HG02610 (cell line): ENCODE measurements around the gene UNC13C.

Experiments used
- ATAC-seq: cut with Tn5 transposase; IDR thresholded peaks from one replicate; pipeline ENCODE4 v1.9.1; 2021; ENCODE audit warnings: mild to moderate bottlenecking, moderate library complexity; ENCODE audit not compliant: unreplicated experiment

UNC13C gene

DNA sequence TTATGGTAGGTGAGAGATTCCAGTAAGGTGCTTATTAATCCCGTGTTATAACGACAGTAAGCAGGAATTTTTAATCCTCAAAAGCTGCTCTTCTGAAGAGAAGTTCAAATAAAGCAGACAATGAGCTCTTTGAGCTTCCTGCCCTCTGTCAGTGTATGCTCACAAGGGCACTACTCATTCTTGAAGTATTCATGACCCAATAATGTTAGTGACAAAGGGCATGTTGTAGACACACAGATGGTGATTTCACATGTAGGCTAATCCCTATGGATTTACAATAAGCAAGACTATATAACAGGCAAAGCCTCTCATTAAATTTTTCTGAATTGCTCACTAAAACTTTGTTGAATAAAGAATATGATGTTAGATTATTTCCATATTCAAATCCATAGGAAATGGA lies 639.9 kb downstream of the UNC13C start:
- ATAC-seq: no peak

DNA sequence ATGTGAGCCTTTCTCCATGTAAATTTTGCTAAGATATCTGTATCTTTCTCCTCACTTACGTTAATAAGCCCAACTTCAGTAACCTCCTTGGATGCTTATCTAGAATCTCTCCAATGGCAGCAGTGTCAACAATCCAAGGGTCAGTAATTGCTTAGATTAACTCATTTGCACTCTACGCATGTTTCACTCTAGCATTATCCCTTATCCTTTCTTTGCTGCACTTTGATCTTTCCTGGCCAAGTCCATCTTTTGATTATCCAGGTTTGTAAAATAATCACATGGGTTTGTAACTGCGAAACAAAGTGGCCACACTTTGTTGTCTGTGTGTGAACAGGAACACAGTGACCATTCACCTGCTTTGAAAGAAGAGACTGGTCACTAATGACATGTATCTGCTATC lies 640.9 kb downstream of the UNC13C start:
- no peak for ATAC-seq

- ATAC-seq: no peak
Observed at GRCh38 chr15:54620916-54621315, 642.7 kb downstream of the UNC13C start.

- no peak for ATAC-seq
Observed at GRCh38 chr15:54636147-54636546, 657.9 kb downstream of the UNC13C start.

- no peak for ATAC-seq
Observed at GRCh38 chr15:54638666-54639065, 660.4 kb downstream of the UNC13C start.

GRCh38 chr15:54640873-54641272 lies 662.6 kb downstream of the UNC13C start:
- no peak for ATAC-seq

GRCh38 chr15:54644796-54645195 lies 666.6 kb downstream of the UNC13C start:
- no peak for ATAC-seq

- ATAC-seq: no peak
Observed at GRCh38 chr15:54659646-54660045, 681.4 kb downstream of the UNC13C start.

- no peak for ATAC-seq
Observed at GRCh38 chr15:54660356-54660755, 682.1 kb downstream of the UNC13C start.

DNA sequence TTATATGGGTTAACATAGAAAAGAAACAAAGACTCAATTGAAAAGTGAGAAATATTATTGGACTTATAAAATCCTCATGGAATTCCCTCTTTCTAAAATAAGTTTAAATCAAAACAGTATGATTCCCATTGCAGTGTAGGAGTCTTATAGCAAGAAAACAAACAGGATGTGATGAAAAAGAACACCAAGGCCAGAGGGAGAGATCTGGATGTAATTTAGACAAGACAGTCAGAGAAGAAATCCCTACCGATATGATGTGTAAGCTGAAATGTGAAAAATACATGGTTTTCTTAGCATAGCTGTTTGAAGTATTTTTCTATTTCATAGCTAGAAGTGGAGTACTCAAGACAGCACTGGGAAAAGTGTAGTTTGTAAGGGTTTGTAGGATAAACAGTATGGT lies 697.0 kb downstream of the UNC13C start:
- no peak for ATAC-seq

DNA sequence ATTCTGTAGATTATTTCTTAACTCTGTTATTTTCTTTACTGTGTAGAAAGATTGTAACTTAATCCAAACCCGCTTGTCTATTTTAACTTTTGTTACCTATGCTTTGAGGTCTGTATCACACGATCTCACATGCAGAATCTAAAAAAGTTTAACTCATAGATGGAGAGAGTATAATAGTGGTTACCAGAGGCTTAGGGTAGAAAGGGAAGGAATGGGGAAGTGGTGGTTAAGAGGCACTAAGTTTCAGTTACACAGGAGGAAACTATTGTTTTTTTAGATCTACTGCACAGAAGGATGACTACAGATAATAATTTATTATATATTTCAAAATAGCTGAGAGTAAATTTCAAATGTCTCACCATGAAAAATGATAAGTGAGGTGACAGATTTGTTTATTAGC lies 703.3 kb downstream of the UNC13C start:
- no peak for ATAC-seq
